ENCODE results near the gene MICU1. TPM values are rescaled to one million over a fixed set of nuclear protein-coding genes. Genes with fewer than 3 reads are reported as not detected.

The MICU1 gene
- total and polyA plus RNA-seq, 2 experiments from 2014 or later, result 27.5 to 52.3 TPM

- no peaks in the 10 kb centered on the region for H3K27me3 ChIP-seq (ENCODE audit: insufficient read depth)
- H3K4me3 ChIP-seq, result no peak overlapping the region
- H3K36me3 ChIP-seq (ENCODE audit: insufficient read depth), result no peaks in the 10 kb centered on the region; the same call in 1 of the 2 replicates
- DNase-seq (ENCODE audit: low spot score) (peak; percentile 84), ATAC-seq (peak; percentile 88)
- 0 out of 2 replicates have a peak overlapping the region, but pooled peaks have one; percentile 58 for H3K27ac ChIP-seq (ENCODE audit: low read depth)
- TF ChIP-seq POLR2AphosphoS5 (IDR thresholded peaks at IDR 0.05; ENCODE audit: low read depth), result no peak
- TF ChIP-seq REST (IDR thresholded peaks at IDR 0.05; ENCODE audit: unreplicated experiment), result no peak
- no peak for TF ChIP-seq CTCF (conservative IDR thresholded peaks at IDR 0.05; ENCODE audit: low read depth in 2 of 2)
- TF ChIP-seq ETS1 (IDR thresholded peaks at IDR 0.05), result no peak
- no peak for TF ChIP-seq CREB1 (CRISPR knock-in tag; IDR thresholded peaks at IDR 0.05; ENCODE audit: low read depth)
- TF ChIP-seq NANOG (IDR thresholded peaks at IDR 0.05; ENCODE audit: borderline replicate concordance), result no peak
- no peak for TF ChIP-seq EZH2phosphoT487 (IDR thresholded peaks at IDR 0.05; ENCODE audit: unreplicated experiment)
- no peak for TF ChIP-seq STAT1 (IDR thresholded peaks at IDR 0.05; ENCODE audit: unreplicated experiment)
- TF ChIP-seq ZNF331 (CRISPR knock-in tag; IDR thresholded peaks at IDR 0.05; ENCODE audit: low read depth), result no peak
- TF ChIP-seq EZH2 (IDR thresholded peaks at IDR 0.05; ENCODE audit: low read depth, unreplicated experiment), result no peak
- no peak for TF ChIP-seq ZNF114 (CRISPR knock-in tag; IDR thresholded peaks at IDR 0.05)
- TF ChIP-seq JUNB (IDR thresholded peaks at IDR 0.05; ENCODE audit: unreplicated experiment), result no peak
- TF ChIP-seq ZNF462 (CRISPR knock-in tag; IDR thresholded peaks at IDR 0.05), result no peak
- Mint-ChIP-seq H3K9me3 (peaks cover 14% of the 10 kb centered on the region), H3K36me3 (ENCODE audit: low read depth) (peaks cover 37% of the 10 kb centered on the region), H3K4me1 (peaks cover 25% of the 10 kb centered on the region), H3K4me3 (no peak overlapping the region), H3K27me3 (ENCODE audit: insufficient read depth, low read depth, poor library complexity) (peaks cover 8% of the 10 kb centered on the region), H3K27ac (peak overlapping the region; percentile 9; the same call in 1 of the 2 replicates)
- peaks cover 10% of the 10 kb centered on the region; the same call in 1 of the 2 replicates for H3K4me1 ChIP-seq (ENCODE audit: insufficient read depth)
- no peak overlapping the region for H3K4me2 ChIP-seq
- H4K20me1 ChIP-seq (replicated peaks; ENCODE audit: insufficient read depth), result no peaks in the 10 kb centered on the region
- 0 out of 2 replicates have a peak, but pooled peaks cover 3% of the 10 kb centered on the region for H3K9me2 ChIP-seq (ENCODE audit: insufficient read depth)
- no peak overlapping the region for H2AFZ ChIP-seq
- H3F3A ChIP-seq (replicated peaks; ENCODE audit: low read depth), result no peaks in the 10 kb centered on the region
- no peaks in the 10 kb centered on the region for H3K79me2 ChIP-seq (replicated peaks; ENCODE audit: insufficient read depth)
Observed at GRCh38 chr10:72421885-72422540, 203.9 kb downstream of the MICU1 start.

Measured in GM23338 (cell line).